Measurements from ENCODE around the gene TADA2A. TPM values are rescaled to one million over a fixed set of nuclear protein-coding genes. Genes with fewer than 3 reads are reported as not detected.
A peak's percentile ranks its signal among the peaks of the same experiment; 100 is the strongest.
"Not testable (repeated sequence)": the region's sequence is repeated elsewhere in the genome, so short reads cannot be mapped to it uniquely, and the experiment has no call there.

The TADA2A gene
- polyA plus RNA-seq, 1 donor (not counting 4 experiments of a cell fraction or from before 2014, with no cell fraction given), result 13.8 TPM

- Histone ChIP-seq H3K4me3 (ENCODE audit: control insufficient read depth in 2 of 3, extremely low read depth in 1 of 3, insufficient read depth in 2 of 3, low read depth in 1 of 3, low read length in 3 of 3) (no peak overlapping the region), H3K27ac (ENCODE audit: control insufficient read depth, insufficient read depth, low read length) (peak overlapping the region; percentile 67), H3K4me2 (ENCODE audit: control insufficient read depth, extremely low read depth, insufficient read depth, low read depth, low read length) (peak overlapping the region; percentile 57), H3K9me3 (ENCODE audit: control insufficient read depth, low read depth, low read length) (no peaks in the 10 kb centered on the region), H4K20me1 (ENCODE audit: control insufficient read depth, extremely low read depth, insufficient read depth, low read length) (no peaks in the 10 kb centered on the region), H3K79me2 (ENCODE audit: control insufficient read depth, insufficient read depth, low read length) (no peaks in the 10 kb centered on the region), H3K9me1 (ENCODE audit: control insufficient read depth, extremely low read depth, insufficient read depth, low read length) (no peaks in the 10 kb centered on the region), H3K9ac (ENCODE audit: control insufficient read depth, extremely low read depth, insufficient read depth, low read length) (peak overlapping the region; percentile 41), H3K4me1 (ENCODE audit: control insufficient read depth, extremely low read depth, insufficient read depth, low read length) (peaks cover 51% of the 10 kb centered on the region), H3K27me3 (ENCODE audit: control insufficient read depth, extremely low read depth, insufficient read depth, low read length) (no peaks in the 10 kb centered on the region), H3K36me3 (ENCODE audit: control insufficient read depth in 2 of 2, extremely low read depth in 1 of 2, insufficient read depth in 2 of 2, low read length in 2 of 2) (peaks cover 0 to 13% of the 10 kb centered on the region in 2 experiments), H2AFZ (ENCODE audit: control insufficient read depth, low read length) (no peak overlapping the region)
- DNase-seq (ENCODE audit: low read depth, low spot score) (peak; percentile 59), FAIRE-seq (no peak)
- dilution Hi-C loops (cut with MboI; ENCODE audit: extremely low pct_ligation_motif_present, low sequenced_read_pairs), result no loop called here
- TF ChIP-seq EZH2 (IDR thresholded peaks at IDR 0.05; ENCODE audit: low read length), result no peak
- no peak for TF ChIP-seq CTCF (optimal IDR thresholded peaks at IDR 0.05 in 1 of 3, IDR thresholded peaks at IDR 0.05 in 1 of 3, conservative IDR thresholded peaks at IDR 0.05 in 1 of 3; ENCODE audit: extremely low read depth in 1 of 3, insufficient read depth in 2 of 3, low read length in 3 of 3)
Observed at GRCh38 chr17:37450112-37450511, 43.4 kb downstream of the TADA2A start.

- H3K4me1 ChIP-seq (ENCODE audit: control insufficient read depth, extremely low read depth, insufficient read depth, low read length); H3K27ac ChIP-seq (ENCODE audit: control insufficient read depth, insufficient read depth, low read length); H3K27me3 ChIP-seq (ENCODE audit: control insufficient read depth, extremely low read depth, insufficient read depth, low read length); H2AFZ ChIP-seq (ENCODE audit: control insufficient read depth, low read length); dilution Hi-C loops (cut with MboI; ENCODE audit: extremely low pct_ligation_motif_present, low sequenced_read_pairs); H3K9ac ChIP-seq (ENCODE audit: control insufficient read depth, extremely low read depth, insufficient read depth, low read length); H3K4me2 ChIP-seq (ENCODE audit: control insufficient read depth, extremely low read depth, insufficient read depth, low read depth, low read length); FAIRE-seq; DNase-seq (ENCODE audit: low read depth, low spot score); H3K4me3 ChIP-seq (ENCODE audit: control insufficient read depth in 2 of 3, extremely low read depth in 1 of 3, insufficient read depth in 2 of 3, low read depth in 1 of 3, low read length in 3 of 3); H3K79me2 ChIP-seq (ENCODE audit: control insufficient read depth, insufficient read depth, low read length); H4K20me1 ChIP-seq (ENCODE audit: control insufficient read depth, extremely low read depth, insufficient read depth, low read length); H3K9me1 ChIP-seq (ENCODE audit: control insufficient read depth, extremely low read depth, insufficient read depth, low read length); H3K9me3 ChIP-seq (ENCODE audit: control insufficient read depth, low read depth, low read length): not testable (repeated sequence)
- peaks cover 1 to 12% of the 10 kb centered on the region in 2 experiments for H3K36me3 ChIP-seq (ENCODE audit: control insufficient read depth in 2 of 2, extremely low read depth in 1 of 2, insufficient read depth in 2 of 2, low read length in 2 of 2)
Observed at GRCh38 chr17:37457801-37458200, 51.1 kb downstream of the TADA2A start.

- DNase-seq (ENCODE audit: low read depth, low spot score) (no peak), FAIRE-seq (no peak)
- Histone ChIP-seq H2AFZ (ENCODE audit: control insufficient read depth, low read length) (no peak overlapping the region), H3K79me2 (ENCODE audit: control insufficient read depth, insufficient read depth, low read length) (no peaks in the 10 kb centered on the region), H3K4me2 (ENCODE audit: control insufficient read depth, extremely low read depth, insufficient read depth, low read depth, low read length) (no peak overlapping the region), H3K27me3 (ENCODE audit: control insufficient read depth, extremely low read depth, insufficient read depth, low read length) (no peaks in the 10 kb centered on the region), H3K4me3 (ENCODE audit: control insufficient read depth in 2 of 3, extremely low read depth in 1 of 3, insufficient read depth in 2 of 3, low read depth in 1 of 3, low read length in 3 of 3) (no peak overlapping the region), H3K27ac (ENCODE audit: control insufficient read depth, insufficient read depth, low read length) (no peak overlapping the region), H3K4me1 (ENCODE audit: control insufficient read depth, extremely low read depth, insufficient read depth, low read length) (no peaks in the 10 kb centered on the region), H3K9me1 (ENCODE audit: control insufficient read depth, extremely low read depth, insufficient read depth, low read length) (no peaks in the 10 kb centered on the region), H4K20me1 (ENCODE audit: control insufficient read depth, extremely low read depth, insufficient read depth, low read length) (no peaks in the 10 kb centered on the region), H3K36me3 (ENCODE audit: control insufficient read depth in 2 of 2, extremely low read depth in 1 of 2, insufficient read depth in 2 of 2, low read length in 2 of 2) (peaks cover 1 to 8% of the 10 kb centered on the region in 2 experiments), H3K9me3 (ENCODE audit: control insufficient read depth, low read depth, low read length) (no peaks in the 10 kb centered on the region), H3K9ac (ENCODE audit: control insufficient read depth, extremely low read depth, insufficient read depth, low read length) (no peak overlapping the region)
- dilution Hi-C loops (cut with MboI; ENCODE audit: extremely low pct_ligation_motif_present, low sequenced_read_pairs), result no loop called here
- no peak for TF ChIP-seq CTCF (optimal IDR thresholded peaks at IDR 0.05 in 1 of 3, IDR thresholded peaks at IDR 0.05 in 1 of 3, conservative IDR thresholded peaks at IDR 0.05 in 1 of 3; ENCODE audit: extremely low read depth in 1 of 3, insufficient read depth in 2 of 3, low read length in 3 of 3)
- TF ChIP-seq EZH2 (IDR thresholded peaks at IDR 0.05; ENCODE audit: low read length), result no peak
Observed at GRCh38 chr17:37458805-37459204, 52.1 kb downstream of the TADA2A start.

Data from keratinocyte (primary cell).